ENCODE data around the gene XRCC2.
"Not testable (repeated sequence)": the region's sequence is repeated elsewhere in the genome, so short reads cannot be mapped to it uniquely, and the experiment has no call there.

GRCh38 chr7:152646579-152646978 is 29.4 kb downstream of the XRCC2 start:
- TF ChIP-seq CTCF, POLR2AphosphoS5 (IDR thresholded peaks at IDR 0.05): not testable (repeated sequence)

Data from gastroesophageal sphincter (tissue), 3 donors.